ENCODE measurements around the gene TBC1D22A.

Gene TBC1D22A

DNA sequence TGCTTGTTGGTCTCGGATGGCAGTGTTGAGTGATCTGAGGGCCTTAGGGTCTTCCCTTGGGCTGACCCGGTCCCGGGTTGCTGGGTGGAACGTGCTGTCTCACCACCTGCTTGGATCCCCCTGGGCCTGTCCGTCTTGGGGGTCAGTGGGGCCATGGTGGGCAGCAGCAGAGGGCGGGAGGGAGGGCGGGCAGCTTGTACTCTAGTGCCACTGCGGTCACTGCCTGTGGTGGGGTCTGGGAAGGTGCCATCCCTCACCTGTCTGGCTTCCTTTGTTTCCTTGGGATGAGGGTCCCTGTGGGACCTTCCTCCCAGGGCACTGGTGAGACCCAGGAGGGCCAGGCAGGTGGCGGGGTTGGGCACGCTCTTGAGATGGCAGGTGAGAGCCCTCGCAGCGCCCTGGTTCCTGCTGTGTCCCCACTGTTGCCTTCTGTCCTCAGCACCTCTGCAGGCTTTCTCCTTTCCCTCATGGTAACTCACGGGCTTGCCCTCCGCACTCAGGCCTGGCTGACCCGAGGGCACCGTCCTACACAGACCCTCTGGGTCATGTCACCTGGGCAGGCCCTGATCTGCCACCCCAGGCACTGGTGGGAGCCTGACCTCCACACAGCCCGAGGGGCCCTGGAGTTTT is 34.2 kb downstream of the TBC1D22A start:
- DNase-seq = no peak

GRCh38 chr22:46797355-46797754 is 34.9 kb downstream of the TBC1D22A start:
- DNase-seq = peak in 1 of 2 experiments; percentile 45

GRCh38 chr22:46798041-46798365 is 35.6 kb downstream of the TBC1D22A start:
- no peak for DNase-seq

DNA sequence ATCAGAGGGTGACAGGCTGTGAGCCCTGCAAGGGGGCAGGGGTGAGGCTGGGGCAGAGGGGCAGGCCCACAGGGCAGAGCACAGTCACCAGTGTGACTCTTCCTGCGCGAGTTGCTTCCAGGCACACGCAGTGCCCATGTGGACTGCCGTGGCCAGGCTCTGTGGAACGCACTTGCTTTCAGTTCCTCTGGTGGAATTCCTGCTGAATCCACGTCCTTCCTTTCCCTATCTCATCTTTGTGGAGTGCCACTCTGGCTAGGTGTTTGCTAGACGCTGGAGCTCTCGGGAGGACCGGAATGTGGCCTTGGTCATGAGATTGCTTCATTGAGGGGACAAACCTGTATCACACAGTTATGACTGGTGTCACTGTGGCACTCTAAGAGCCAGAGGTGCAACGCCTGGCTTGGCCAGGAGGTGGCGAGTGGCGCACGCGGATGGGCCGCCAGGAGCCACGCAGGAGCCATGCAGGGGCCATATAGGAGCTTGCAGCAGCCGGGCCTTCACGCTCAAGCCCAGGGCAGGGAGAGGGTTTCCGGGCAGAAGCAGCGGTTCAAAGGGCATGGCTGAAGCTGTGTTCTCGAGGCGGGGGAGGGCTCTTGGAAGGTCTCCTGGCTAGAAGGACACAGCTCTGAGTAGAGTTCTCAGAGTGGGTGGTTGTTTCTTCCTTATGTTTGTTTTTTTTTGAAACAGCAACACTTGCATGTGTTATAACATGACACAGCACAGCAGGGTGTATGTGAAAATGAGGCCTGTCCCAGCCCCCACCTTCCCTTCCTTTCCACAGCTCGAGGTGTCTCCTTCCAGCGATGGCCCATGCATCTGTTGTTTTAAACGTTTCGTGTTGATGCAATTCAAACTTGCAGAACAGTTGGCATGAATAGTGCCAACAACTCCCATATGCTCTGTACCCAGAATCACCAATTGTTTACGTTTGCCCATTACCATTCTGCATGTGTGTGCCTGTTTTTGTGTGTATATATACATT is 36.2 kb downstream of the TBC1D22A start:
- DNase-seq = peak; percentile 36 to 75

GRCh38 chr22:46799626-46800025 is 37.2 kb downstream of the TBC1D22A start:
- DNase-seq = no peak

DNA sequence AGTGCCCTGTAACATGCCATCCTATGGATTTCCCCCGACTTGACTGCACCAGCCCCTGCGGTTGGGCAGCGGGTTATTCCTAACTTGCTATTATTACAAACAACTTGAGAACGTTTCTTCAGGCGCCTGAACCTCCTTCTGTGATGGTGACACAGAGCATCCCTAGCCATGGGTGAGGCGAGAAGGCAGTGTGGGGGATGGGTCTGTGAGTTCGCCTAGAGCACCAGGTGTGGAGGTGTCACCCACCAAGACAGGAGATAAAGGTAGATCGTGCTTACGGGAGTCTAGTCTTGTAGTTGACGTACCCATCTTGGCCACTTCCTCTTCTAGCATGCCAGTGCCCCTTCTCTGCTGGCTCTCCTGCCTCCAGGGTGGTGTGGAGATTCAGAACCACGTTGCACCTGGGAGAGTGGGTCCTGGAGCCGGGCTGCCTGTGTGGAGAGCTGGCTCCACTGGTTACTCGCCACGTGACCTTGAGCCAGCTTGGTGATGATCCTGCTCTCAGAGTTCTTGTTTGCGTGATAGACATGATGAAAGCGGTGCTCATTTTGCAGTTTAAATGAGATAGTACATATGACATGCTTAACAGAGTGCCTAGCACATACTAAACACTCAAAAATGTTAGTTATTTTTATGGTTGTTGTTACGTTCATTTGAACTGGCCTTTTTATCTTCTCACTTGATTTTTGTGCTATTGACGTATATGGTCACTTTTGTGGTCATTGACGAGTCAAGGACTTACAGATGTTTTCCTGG is 37.8 kb downstream of the TBC1D22A start:
- DNase-seq = no peak

DNA sequence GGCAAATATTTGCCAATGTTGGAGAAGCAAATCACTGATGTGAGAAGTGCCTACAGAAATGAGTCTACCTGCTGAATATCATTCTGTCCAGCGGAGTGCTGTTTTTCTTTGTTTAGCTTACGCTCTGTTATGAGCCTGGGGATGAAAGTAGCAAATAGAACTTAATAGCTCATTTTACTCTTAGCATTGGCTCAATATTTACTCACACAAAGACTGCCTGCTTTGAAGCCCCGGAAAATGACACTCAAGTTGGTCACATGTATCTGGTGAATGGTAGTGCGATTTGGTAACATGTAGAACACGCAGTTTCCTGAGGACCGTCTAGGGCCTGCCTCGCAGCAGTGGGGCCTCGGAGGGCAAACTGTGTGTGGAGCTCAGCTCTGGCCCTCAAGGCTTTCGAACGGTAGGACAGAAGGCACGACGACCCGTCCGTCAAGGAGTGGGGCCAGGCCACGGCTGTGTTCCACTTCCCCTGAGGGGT is 38.9 kb downstream of the TBC1D22A start:
- no peak for DNase-seq

- DNase-seq = no peak
Observed at GRCh38 chr22:46801826-46802607, 39.6 kb downstream of the TBC1D22A start.

- DNase-seq = no peak
Observed at GRCh38 chr22:46802608-46803027, 40.2 kb downstream of the TBC1D22A start.

- DNase-seq = peak in 1 of 2 experiments; percentile 30
Observed at GRCh38 chr22:46803031-46803880, 40.8 kb downstream of the TBC1D22A start.

GRCh38 chr22:46803936-46804335 is 41.5 kb downstream of the TBC1D22A start:
- no peak for DNase-seq

- DNase-seq = no peak
Observed at GRCh38 chr22:46806794-46807193, 44.3 kb downstream of the TBC1D22A start.

DNA sequence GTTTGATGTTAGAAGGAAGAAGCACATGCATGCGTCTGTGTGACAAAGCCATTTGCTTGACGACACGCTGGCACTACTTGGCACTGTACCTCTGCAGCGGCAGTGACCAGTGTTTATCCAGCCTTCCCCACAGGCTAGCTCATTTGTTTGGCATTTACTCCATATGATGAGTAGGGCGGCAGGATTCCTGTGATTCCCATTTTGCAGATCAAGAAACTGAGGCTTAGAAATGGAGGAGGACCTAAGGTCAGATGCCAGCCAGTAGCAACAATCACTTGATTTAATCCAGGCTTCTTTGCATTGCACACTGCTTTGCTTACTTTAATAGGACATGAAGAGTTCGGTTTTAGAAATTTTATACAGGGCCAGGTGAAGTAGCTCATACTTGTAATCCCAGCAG is 45.0 kb downstream of the TBC1D22A start:
- DNase-seq = no peak

DNA sequence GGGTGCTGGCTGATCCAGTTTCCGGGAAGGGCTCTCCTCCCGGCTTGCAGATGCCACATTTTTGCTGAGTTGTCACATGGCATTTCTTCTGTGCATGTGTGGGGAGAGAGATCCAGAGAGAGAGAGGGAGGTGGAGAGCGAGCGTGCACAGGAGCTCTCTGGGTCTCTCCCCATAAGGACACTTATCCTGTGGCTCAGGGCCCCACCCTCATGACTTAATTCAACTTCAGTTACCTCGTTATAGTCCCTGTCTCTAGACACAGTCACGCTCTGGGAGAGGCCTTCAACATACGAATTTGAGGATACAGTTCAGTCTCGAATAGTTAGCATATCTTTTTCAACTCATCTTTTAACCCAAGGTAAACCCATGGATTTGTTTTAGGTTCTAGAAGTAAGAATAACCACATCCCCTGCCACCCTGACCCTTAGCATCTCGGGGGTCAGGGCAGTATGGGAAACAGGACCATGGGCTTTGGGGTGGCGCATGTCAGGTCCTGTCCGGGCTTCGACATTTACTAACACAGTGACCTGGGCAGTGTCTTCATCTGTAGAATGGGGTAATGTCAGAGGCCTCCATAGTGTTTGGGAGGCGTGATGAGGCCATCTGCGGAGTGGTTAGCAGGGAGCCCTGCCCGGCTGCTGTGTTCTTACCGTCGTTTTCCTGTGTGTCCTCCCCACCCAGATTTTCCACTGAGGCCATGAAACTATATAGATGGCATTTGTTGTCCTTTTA is 46.9 kb downstream of the TBC1D22A start:
- no peak for DNase-seq

GRCh38 chr22:46810856-46811786 is 48.7 kb downstream of the TBC1D22A start:
- DNase-seq = no peak

DNA sequence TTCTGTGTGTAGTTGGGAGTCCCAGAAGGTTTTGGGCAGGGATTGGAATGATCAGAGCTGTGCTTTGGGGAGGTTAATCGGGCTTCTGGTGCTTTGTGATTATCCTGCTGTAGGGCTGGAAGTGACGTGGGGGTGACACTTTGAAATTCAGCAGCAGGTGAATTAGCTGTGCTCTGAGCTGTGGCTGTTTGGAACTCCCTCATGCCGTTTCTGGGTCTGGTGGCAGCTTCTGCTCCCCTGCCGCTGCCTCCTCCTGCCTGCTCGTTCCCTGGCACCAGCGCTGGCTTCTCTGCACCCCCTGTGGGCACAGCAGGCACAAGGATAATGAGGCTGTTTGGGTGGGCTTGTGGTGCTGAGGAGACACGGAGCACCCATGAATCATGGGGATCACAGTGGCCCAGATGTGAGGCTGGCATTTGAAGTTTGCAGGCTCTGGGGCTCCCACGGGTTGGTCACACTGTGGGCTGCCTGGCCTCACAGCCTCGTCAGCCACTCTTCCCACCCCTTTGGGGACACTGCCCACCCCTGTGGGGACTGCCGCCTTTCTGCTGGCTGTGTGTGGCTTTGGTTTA is 49.7 kb downstream of the TBC1D22A start:
- DNase-seq = no peak

GRCh38 chr22:46812788-46813187 is 50.3 kb downstream of the TBC1D22A start:
- no peak for DNase-seq

DNA sequence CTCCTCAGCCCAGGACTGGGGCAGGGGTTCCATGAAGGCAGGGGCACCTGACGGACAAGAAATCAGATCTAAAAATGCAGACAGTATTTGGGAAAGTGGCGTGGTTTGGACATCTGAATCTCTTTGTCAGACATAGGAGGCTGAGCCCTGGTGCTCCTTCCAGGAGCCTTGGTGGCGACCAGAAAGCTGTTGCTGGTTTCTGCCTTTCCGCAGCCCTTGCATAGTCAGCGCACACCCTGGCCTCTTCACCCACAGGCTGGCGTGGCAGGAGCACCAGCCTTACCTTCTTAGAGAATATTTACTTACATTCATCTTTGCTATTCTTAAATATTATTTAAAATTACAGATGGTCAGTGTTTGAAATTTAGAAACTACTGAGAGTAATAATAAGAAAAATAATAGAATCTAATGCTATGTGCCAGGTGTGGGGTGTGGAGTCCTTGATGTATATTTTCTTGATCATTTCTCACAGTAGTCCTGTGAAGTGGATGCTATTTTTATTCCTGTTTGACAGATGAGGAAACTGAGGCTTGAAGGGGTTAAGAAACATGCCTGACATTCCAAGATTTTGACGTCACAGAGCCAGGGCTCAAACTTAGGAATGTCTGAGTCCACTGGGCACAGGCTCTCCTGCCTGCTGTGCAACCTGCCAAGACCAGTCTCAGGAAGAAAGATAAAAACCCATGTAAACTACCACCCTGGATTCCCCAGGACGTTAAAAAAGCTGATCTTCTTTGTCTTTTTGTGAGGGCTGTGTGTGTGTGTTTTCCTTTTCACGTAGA is 51.6 kb downstream of the TBC1D22A start:
- DNase-seq = no peak
